Iris pigment epithelial cell (primary cell): ENCODE results near the gene CREM.
A peak's percentile ranks its signal among the peaks of the same experiment; 100 is the strongest.

ENCODE experiments used
- DNase-seq: peaks from one replicate; pipeline ENCODE4 v3.0.0-alpha.2; 2011; ENCODE audit warnings: low read depth

Gene CREM

GRCh38 chr10:35219891-35220890 is 93.5 kb downstream of the CREM start:
- peak; percentile 21 for DNase-seq

GRCh38 chr10:35223016-35223415 is 96.4 kb downstream of the CREM start:
- no peak for DNase-seq

GRCh38 chr10:35224045-35224740 is 97.5 kb downstream of the CREM start:
- no peak for DNase-seq

DNA sequence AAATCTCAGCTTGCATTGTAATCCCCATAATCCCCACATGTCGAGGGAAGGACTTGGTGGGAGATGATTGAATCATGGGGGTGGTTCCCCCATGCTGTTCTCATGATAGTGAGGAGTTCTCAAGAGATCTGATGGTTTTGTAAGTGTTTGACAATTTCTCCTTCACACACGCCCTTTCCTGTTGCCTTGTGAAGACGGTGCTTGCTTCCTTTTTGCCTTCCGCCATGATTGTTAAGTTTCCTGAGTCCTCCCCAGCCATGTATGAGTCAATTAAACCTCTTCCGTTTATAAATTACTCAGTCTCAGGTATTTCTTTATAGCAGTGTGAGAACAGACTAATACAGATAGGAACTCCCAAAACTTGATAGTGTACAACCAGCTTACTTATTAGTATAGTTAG is 98.6 kb downstream of the CREM start:
- DNase-seq = peak; percentile 45

GRCh38 chr10:35226507-35226906 is 99.9 kb downstream of the CREM start:
- no peak for DNase-seq

- DNase-seq = no peak
These were observed 101.4 kb downstream of the CREM start for GRCh38 chr10:35228058-35228457.

DNA sequence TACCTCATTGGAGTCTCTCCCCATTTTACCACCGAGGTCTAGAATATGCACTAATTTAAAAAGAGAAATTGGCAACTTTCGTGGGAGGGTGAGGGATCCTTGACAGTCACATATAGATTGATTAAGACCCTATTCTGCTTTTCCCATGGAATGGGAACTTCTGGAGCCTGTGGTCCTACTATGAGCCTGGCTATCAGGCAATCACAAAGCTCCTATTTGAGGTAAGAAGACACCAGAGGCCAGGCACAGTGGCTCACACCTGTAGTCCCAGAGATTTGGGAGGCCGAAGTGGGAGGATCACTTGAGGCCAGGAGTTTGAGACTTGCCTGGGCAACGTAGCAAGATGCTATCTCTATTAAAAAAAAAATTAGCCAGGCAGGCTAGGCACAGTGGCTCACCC is 105.0 kb downstream of the CREM start:
- DNase-seq = no peak

GRCh38 chr10:35232527-35232926 is 105.9 kb downstream of the CREM start:
- no peak for DNase-seq

DNA sequence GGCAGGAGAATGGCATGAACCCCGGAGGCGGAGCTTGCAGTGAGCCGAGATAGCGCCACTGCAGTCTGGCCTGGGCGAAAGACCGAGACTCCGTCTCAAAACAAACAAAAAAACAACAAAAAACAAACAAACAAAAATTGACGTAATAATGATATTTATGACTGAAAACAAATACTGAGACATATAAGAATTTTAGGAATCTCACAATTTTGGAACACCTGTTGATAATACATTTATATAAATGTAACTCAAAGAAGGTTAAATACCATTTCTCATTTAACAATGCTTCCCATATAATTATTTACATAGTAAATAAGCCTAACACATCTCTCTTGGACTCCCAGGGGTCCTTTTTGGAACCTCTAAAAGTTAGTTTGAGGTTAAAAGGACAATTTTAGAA is 107.4 kb downstream of the CREM start:
- DNase-seq = no peak

GRCh38 chr10:35236739-35237138 is 110.1 kb downstream of the CREM start:
- peak; percentile 36 for DNase-seq

GRCh38 chr10:35237766-35238512 is 111.3 kb downstream of the CREM start:
- DNase-seq = no peak

DNA sequence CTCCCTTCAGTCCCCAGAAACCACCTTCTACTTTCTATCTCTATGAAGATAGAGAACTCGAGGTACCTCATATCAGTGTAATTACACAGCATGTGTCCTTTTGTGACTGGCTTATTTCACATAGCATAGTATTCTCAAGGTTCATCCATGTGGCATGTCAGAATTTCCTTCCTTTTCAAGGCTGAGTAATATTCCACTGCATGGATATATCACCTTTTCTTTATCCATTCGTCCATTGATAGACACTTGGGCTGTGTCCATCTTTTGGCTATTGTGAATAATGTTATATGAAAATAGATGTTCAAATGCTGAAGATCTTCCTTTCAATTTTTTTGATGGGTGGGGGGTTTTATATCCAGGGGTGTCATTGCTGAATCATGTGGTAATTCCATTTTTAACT is 117.9 kb downstream of the CREM start:
- no peak for DNase-seq

GRCh38 chr10:35246770-35247343 is 120.2 kb downstream of the CREM start:
- DNase-seq = no peak

DNA sequence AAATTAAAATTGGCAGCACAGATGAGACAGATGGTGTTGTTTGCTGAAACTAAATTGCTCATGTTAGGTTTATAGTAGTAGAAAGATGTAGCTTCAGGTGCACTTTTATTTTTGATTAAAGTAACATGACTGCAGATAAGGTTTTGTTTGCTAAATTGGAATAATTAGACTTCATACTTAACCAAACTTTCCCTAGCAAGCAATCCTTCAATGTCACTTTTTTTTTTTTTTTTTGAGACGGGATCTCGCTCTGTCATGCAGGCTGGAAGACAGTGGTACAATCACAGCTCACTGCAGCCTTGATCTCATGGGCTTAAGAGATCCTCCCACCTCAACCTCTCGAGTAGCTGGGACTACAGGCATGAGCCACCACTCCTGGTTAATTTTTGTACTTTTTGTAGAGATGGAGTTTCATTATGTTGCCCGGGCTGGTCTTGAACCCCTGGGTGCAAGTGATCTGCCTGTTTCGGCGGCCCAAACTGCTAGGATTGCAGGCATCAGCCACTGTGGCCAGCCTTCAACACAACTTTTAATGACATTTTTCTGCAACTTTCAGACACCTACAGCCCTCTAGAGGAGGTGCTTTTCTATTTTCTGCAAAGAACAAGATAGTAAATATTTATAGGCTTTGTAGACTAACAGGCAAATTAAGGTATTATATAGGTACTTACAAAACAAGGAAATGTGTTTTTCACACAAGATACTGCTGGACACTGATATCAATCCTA is 124.9 kb downstream of the CREM start:
- DNase-seq = no peak

DNA sequence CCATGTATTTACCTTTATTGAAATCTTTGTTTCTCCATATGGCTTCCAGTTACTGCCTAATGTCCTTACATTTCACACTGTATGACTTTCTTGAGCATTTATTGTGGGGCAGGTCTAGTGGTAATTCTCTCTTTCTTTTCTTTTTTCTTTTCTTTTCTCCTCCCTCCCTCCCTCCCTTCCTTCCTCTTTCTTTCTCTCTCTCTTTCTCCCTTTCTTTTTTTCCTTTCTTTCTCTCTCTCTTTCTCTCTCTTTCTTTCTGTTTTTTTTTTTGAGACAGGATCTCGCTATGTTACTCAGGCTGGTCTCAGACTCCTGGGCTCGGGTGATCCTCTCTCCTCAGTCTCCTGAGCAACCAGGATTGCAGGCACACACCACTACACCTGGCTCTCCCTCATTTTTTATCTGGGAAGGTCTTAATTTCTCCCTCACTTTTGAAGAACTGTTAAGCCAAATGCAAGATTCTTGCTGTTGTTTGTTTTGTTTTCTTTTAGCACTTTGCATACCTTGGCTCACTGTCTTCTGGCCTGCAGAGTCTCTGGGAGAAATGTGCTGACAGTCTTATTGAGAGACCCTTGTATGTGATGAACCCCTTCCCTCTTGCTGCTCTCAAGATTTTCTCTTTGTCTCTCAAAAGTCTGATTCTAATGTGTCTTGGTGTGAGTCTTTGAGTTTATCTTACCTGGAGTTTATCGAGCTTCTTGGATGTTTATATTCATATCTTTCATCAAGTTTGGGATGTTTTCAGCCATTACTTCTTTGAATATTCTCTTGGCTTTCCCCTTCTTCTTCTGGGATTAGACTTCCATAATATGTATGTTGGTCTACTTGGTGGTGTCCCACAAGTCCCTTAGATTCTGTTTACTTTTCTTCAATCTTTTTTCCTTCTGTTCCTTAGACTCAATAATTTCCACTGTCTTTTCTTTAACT is 130.7 kb downstream of the CREM start:
- DNase-seq = no peak

GRCh38 chr10:35259769-35260397 is 133.2 kb downstream of the CREM start:
- peak; percentile 97 for DNase-seq

GRCh38 chr10:35262436-35262835 is 135.8 kb downstream of the CREM start:
- no peak for DNase-seq
